ENCODE data around the gene ST6GALNAC1.

Gene ST6GALNAC1

DNA sequence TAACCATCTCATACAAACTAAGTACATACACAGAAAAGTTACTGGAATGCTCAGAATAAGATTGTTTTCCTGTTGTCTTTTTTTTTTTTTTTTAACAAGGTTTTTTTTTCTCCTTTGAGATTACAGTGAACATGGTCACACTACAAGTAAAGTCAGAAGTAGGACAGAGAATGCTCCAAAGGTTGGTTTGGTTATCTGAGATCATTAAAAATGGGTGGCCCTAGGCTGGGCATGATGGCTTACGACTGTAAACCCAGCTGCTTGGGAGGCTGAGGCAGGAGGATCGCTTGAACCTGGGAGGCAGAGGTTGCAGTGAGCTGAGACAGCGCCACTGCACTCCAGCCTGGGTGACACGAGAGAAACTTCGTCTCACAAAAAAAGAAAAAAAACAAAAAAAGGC, 6.9 kb upstream of the ST6GALNAC1 start:
- H3F3A ChIP-seq (ENCODE audit: insufficient read depth, low read length) = no peaks in the 10 kb centered on the region
- H3K4me1 ChIP-seq (ENCODE audit: insufficient read depth, low read length, severe bottlenecking) = no peaks in the 10 kb centered on the region
- H3K9me3 ChIP-seq (ENCODE audit: low read length) = peaks cover 5% of the 10 kb centered on the region
- H3K9ac ChIP-seq (ENCODE audit: low read length) = no peak overlapping the region
- no peaks in the 10 kb centered on the region; the same call in 1 of the 2 replicates for H3K27me3 ChIP-seq (ENCODE audit: insufficient read depth, low read length)
- no peak overlapping the region for H3K4me3 ChIP-seq (ENCODE audit: low read depth, low read length, poor library complexity, severe bottlenecking)
- H3K36me3 ChIP-seq (ENCODE audit: insufficient read depth, low read length) = no peaks in the 10 kb centered on the region; the same call in 1 of the 2 replicates
- no peak for TF ChIP-seq EZH2 (IDR thresholded peaks at IDR 0.05; ENCODE audit: borderline replicate concordance, low read length)
- TF ChIP-seq, protein P1, sequence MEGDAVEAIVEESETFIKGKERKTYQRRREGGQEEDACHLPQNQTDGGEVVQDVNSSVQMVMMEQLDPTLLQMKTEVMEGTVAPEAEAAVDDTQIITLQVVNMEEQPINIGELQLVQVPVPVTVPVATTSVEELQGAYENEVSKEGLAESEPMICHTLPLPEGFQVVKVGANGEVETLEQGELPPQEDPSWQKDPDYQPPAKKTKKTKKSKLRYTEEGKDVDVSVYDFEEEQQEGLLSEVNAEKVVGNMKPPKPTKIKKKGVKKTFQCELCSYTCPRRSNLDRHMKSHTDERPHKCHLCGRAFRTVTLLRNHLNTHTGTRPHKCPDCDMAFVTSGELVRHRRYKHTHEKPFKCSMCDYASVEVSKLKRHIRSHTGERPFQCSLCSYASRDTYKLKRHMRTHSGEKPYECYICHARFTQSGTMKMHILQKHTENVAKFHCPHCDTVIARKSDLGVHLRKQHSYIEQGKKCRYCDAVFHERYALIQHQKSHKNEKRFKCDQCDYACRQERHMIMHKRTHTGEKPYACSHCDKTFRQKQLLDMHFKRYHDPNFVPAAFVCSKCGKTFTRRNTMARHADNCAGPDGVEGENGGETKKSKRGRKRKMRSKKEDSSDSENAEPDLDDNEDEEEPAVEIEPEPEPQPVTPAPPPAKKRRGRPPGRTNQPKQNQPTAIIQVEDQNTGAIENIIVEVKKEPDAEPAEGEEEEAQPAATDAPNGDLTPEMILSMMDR (IDR thresholded peaks at IDR 0.05; ENCODE audit: low read length) = no peak
- H3K27ac ChIP-seq (ENCODE audit: low read depth, low read length, poor library complexity, severe bottlenecking) = no peak overlapping the region
- H2AFZ ChIP-seq (ENCODE audit: low read length) = no peak overlapping the region
- no peaks in the 10 kb centered on the region for H3K79me2 ChIP-seq (ENCODE audit: insufficient read depth, low read length)
- H3K4me2 ChIP-seq (ENCODE audit: low read length) = no peak overlapping the region
- H3K9me2 ChIP-seq (ENCODE audit: low read depth, low read length) = no peaks in the 10 kb centered on the region
- no peaks in the 10 kb centered on the region for H4K20me1 ChIP-seq (ENCODE audit: insufficient read depth, low read length)

GRCh38 chr17:76646712-76647111, 3.2 kb upstream of the ST6GALNAC1 start:
- H2AFZ ChIP-seq (ENCODE audit: low read length) = no peak overlapping the region
- no peak overlapping the region for H3K4me2 ChIP-seq (ENCODE audit: low read length)
- peaks cover 5% of the 10 kb centered on the region for H3K9me3 ChIP-seq (ENCODE audit: low read length)
- no peaks in the 10 kb centered on the region for H4K20me1 ChIP-seq (ENCODE audit: insufficient read depth, low read length)
- no peak overlapping the region for H3K27ac ChIP-seq (ENCODE audit: low read depth, low read length, poor library complexity, severe bottlenecking)
- no peak overlapping the region for H3K4me3 ChIP-seq (ENCODE audit: low read depth, low read length, poor library complexity, severe bottlenecking)
- H3K9me2 ChIP-seq (ENCODE audit: low read depth, low read length) = no peaks in the 10 kb centered on the region
- H3K9ac ChIP-seq (ENCODE audit: low read length) = no peak overlapping the region
- H3K79me2 ChIP-seq (ENCODE audit: insufficient read depth, low read length) = no peaks in the 10 kb centered on the region
- H3K36me3 ChIP-seq (ENCODE audit: insufficient read depth, low read length) = no peaks in the 10 kb centered on the region; the same call in 1 of the 2 replicates
- TF ChIP-seq EZH2 (IDR thresholded peaks at IDR 0.05; ENCODE audit: borderline replicate concordance, low read length) = no peak
- TF ChIP-seq, protein P1 (IDR thresholded peaks at IDR 0.05; ENCODE audit: low read length) = no peak
- H3K27me3 ChIP-seq (ENCODE audit: insufficient read depth, low read length) = no peaks in the 10 kb centered on the region; the same call in 1 of the 2 replicates
- no peaks in the 10 kb centered on the region for H3K4me1 ChIP-seq (ENCODE audit: insufficient read depth, low read length, severe bottlenecking)
- H3F3A ChIP-seq (ENCODE audit: insufficient read depth, low read length) = no peaks in the 10 kb centered on the region

- Histone ChIP-seq H3K79me2 (ENCODE audit: insufficient read depth, low read length) (no peaks in the 10 kb centered on the region), H3K9me2 (ENCODE audit: low read depth, low read length) (no peaks in the 10 kb centered on the region), H3F3A (ENCODE audit: insufficient read depth, low read length) (no peaks in the 10 kb centered on the region), H2AFZ (ENCODE audit: low read length) (no peak overlapping the region), H4K20me1 (ENCODE audit: insufficient read depth, low read length) (no peaks in the 10 kb centered on the region), H3K27me3 (ENCODE audit: insufficient read depth, low read length) (no peaks in the 10 kb centered on the region; the same call in 1 of the 2 replicates), H3K4me1 (ENCODE audit: insufficient read depth, low read length, severe bottlenecking) (no peaks in the 10 kb centered on the region), H3K4me2 (ENCODE audit: low read length) (no peak overlapping the region), H3K27ac (ENCODE audit: low read depth, low read length, poor library complexity, severe bottlenecking) (no peak overlapping the region), H3K9ac (ENCODE audit: low read length) (no peak overlapping the region), H3K9me3 (ENCODE audit: low read length) (peaks cover 5% of the 10 kb centered on the region), H3K36me3 (ENCODE audit: insufficient read depth, low read length) (no peaks in the 10 kb centered on the region; the same call in 1 of the 2 replicates), H3K4me3 (ENCODE audit: low read depth, low read length, poor library complexity, severe bottlenecking) (no peak overlapping the region)
- TF ChIP-seq, protein P1 (IDR thresholded peaks at IDR 0.05; ENCODE audit: low read length) = no peak
- TF ChIP-seq EZH2 (IDR thresholded peaks at IDR 0.05; ENCODE audit: borderline replicate concordance, low read length) = no peak
Observed at GRCh38 chr17:76645481-76645880, 1.9 kb upstream of the ST6GALNAC1 start.

Data from OCI-LY1 (cell line).